ENCODE measurements around the gene MRPS27. TPM values are rescaled to one million over a fixed set of nuclear protein-coding genes. Genes with fewer than 3 reads are reported as not detected.
"Not testable (repeated sequence)": the region's sequence is repeated elsewhere in the genome, so short reads cannot be mapped to it uniquely, and the experiment has no call there.

The MRPS27 gene
- total RNA-seq, 4 donors from 2014 or later = 48.6 to 57.9 (median 55.1) TPM

DNA sequence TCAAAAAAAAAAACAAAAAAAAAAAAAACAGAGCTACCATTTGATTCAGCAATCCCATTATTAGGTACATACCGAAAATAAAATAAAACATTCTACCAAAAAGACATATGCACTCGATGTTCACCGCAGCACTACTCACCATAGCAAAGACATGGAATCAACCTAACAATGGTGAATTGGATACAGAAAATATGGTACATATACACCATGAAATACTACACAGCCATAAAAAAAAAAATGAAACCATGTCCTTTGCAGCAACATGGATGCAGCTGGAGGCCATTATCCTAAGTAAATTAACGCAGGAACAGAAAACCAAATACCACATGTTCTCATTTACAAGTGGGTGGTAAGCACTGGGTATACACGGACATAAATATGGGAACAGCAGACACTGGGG is 21.3 kb downstream of the MRPS27 start:
- Histone ChIP-seq H3K4me3 (no peak overlapping the region), H3K36me3 (peaks cover 0 to 3% of the 10 kb centered on the region in 2 donors), H3K27me3 (no peaks in the 10 kb centered on the region), H3K27ac (no peak overlapping the region), H3K9me3 (no peaks in the 10 kb centered on the region), H3K4me1 (peaks cover 0 to 7% (median 0%) of the 10 kb centered on the region in 3 donors)
- TF ChIP-seq CTCF (IDR thresholded peaks at IDR 0.05) (no peak), POLR2A (IDR thresholded peaks at IDR 0.05) (no peak), POLR2AphosphoS5 (IDR thresholded peaks at IDR 0.05) (no peak), EP300 (IDR thresholded peaks at IDR 0.05) (no peak)
- WGBS, 2 donors (ENCODE audit: low coverage in 1 of 2) = 94% methylated on average over 4 to 5 of the region's 5 CpGs
- ATAC-seq = no peak

DNA sequence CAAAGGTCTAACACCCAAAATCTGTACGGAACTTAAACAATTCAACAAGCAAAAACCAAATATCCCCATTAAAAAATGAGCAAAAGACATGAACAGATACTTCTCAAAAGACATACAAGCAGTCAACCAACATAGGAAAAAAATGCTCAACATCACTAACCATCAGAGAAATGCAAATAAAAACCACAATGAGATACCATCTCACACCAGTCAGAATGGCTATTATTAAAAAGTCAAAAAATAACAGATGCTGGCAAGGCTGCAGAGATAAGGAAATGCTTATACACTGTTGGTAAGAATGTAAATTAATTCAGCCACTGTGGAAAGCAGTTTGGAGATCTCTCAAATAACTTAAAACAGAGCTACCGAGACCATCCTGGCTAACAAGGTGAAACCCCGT is 21.9 kb downstream of the MRPS27 start:
- not testable (repeated sequence) for H3K9me3 ChIP-seq, H3K27me3 ChIP-seq, H3K36me3 ChIP-seq, H3K27ac ChIP-seq, ATAC-seq, H3K4me3 ChIP-seq
- H3K4me1 ChIP-seq = peaks cover 0 to 11% (median 0%) of the 10 kb centered on the region in 3 donors
- 85 to 96% methylated on average over 3 of the region's 3 CpGs for WGBS, 2 donors (ENCODE audit: low coverage in 1 of 2)

DNA sequence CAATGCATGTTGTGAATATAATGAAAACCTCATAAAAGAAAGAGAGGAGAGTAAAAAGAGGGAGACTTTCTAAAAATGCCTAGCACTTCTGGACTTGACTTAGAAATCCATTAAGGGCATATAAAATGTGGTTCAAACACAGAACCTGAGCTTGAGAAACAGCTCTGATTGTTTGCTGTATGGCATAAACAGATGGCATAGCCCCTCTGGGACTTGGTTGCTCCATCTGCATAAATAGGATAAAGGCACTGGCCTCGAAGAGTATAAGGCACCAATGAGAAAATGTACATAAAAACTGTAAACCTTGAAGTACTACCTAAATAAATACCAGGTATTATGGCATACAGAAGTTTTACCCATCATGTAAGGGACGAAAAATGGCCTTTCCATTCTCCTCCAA is 23.8 kb downstream of the MRPS27 start:
- Histone ChIP-seq H3K36me3 (peaks cover 0 to 3% of the 10 kb centered on the region in 2 donors), H3K27ac (no peak overlapping the region), H3K27me3 (no peaks in the 10 kb centered on the region), H3K4me3 (no peak overlapping the region), H3K9me3 (no peaks in the 10 kb centered on the region), H3K4me1 (peaks cover 0 to 11% (median 0%) of the 10 kb centered on the region in 3 donors)
- ATAC-seq = no peak
- TF ChIP-seq EP300 (IDR thresholded peaks at IDR 0.05) (no peak), CTCF (IDR thresholded peaks at IDR 0.05) (no peak), POLR2AphosphoS5 (IDR thresholded peaks at IDR 0.05) (no peak), POLR2A (IDR thresholded peaks at IDR 0.05) (no peak)
- WGBS, 2 donors (ENCODE audit: low coverage in 1 of 2) = 81 to 96% methylated on average over 2 of the region's 2 CpGs

GRCh38 chr5:72295539-72295938 is 24.5 kb downstream of the MRPS27 start:
- Histone ChIP-seq H3K4me1 (peaks cover 0 to 11% (median 0%) of the 10 kb centered on the region in 3 donors), H3K27ac (no peak overlapping the region), H3K27me3 (no peaks in the 10 kb centered on the region), H3K9me3 (no peaks in the 10 kb centered on the region), H3K36me3 (peaks cover 0 to 8% of the 10 kb centered on the region in 2 donors), H3K4me3 (no peak overlapping the region)
- 81 to 87% methylated on average over 4 of the region's 4 CpGs for WGBS, 2 donors (ENCODE audit: low coverage in 1 of 2)
- TF ChIP-seq POLR2A (IDR thresholded peaks at IDR 0.05) (no peak), POLR2AphosphoS5 (IDR thresholded peaks at IDR 0.05) (no peak), EP300 (IDR thresholded peaks at IDR 0.05) (no peak), CTCF (IDR thresholded peaks at IDR 0.05) (no peak)
- ATAC-seq = no peak

GRCh38 chr5:72294473-72294872 is 25.6 kb downstream of the MRPS27 start:
- ATAC-seq = no peak
- H3K4me3 ChIP-seq = no peak overlapping the region
- H3K27me3 ChIP-seq = no peaks in the 10 kb centered on the region
- H3K9me3 ChIP-seq = no peaks in the 10 kb centered on the region
- no peak overlapping the region for H3K27ac ChIP-seq
- TF ChIP-seq POLR2AphosphoS5 (IDR thresholded peaks at IDR 0.05) (no peak), POLR2A (IDR thresholded peaks at IDR 0.05) (no peak), EP300 (IDR thresholded peaks at IDR 0.05) (no peak), CTCF (IDR thresholded peaks at IDR 0.05) (no peak)
- H3K36me3 ChIP-seq = peaks cover 0 to 15% of the 10 kb centered on the region in 2 donors
- peaks cover 0 to 11% (median 0%) of the 10 kb centered on the region in 3 donors for H3K4me1 ChIP-seq
- 79 to 95% methylated on average over 2 of the region's 2 CpGs for WGBS, 2 donors (ENCODE audit: low coverage in 1 of 2)
